Esophagus squamous epithelium (tissue), 5 donors: ENCODE measurements around the gene MPL. TPM values are rescaled to one million over a fixed set of nuclear protein-coding genes. Genes with fewer than 3 reads are reported as not detected.

ENCODE experiments used
- DNase-seq: peaks from one replicate; lab custom pipeline; 2025; lab: John Stamatoyannopoulos, UW
- H3K27ac ChIP-seq, 4 donors: fragments of 200-600 bp; sonication (generic); one replicate each; pipeline ENCODE4 v1.5.1; 2016 to 2019; ENCODE audit warnings: mild to moderate bottlenecking in 1 of 4
- H3K27me3 ChIP-seq, 4 donors: fragments of 200-600 bp; sonication (generic); 1 replicate in 3 of 4; 2 replicates in 1 of 4; pipeline versions ENCODE4 v1.5.1 to v1.6.0; 2017 to 2021; ENCODE audit warnings: antibody characterized with exemption in 1 of 4
- H3K36me3 ChIP-seq, 3 donors: fragments of 200-600 bp; sonication (generic); one replicate each; pipeline ENCODE4 v1.5.1; 2016 to 2019
- H3K4me1 ChIP-seq, 3 donors: fragments of 200-600 bp; sonication (generic); one replicate each; pipeline ENCODE4 v1.5.1; 2017 to 2019
- H3K4me3 ChIP-seq, 4 donors: fragments of 200-600 bp; sonication (generic); 1 replicate in 3 of 4; 2 replicates in 1 of 4; pipeline ENCODE4 v1.5.1; 2016 to 2019; ENCODE audit warnings: mild to moderate bottlenecking in 2 of 4, moderate library complexity in 1 of 4
- H3K9me3 ChIP-seq, 3 donors: fragments of 200-600 bp; sonication (generic); one replicate each; pipeline ENCODE4 v1.5.1; 2016 to 2019
- CTCF ChIP-seq, 6 experiments: fragments of 450-650 bp in 4 of 6; fragments of 200-600 bp in 2 of 6; sonication (generic) in 2 of 6; IDR thresholded peaks; one replicate each; pipeline ENCODE4 v1.5.1; 2016 to 2019; ENCODE audit warnings: antibody characterized with exemption in 6 of 6, mild to moderate bottlenecking in 4 of 6, moderate library complexity in 4 of 6
- POLR2A ChIP-seq, 4 donors: fragments of 450-650 bp; IDR thresholded peaks; one replicate each; pipeline ENCODE4 v1.6.1; 2017; ENCODE audit warnings: antibody characterized with exemption in 4 of 4, mild to moderate bottlenecking in 4 of 4, moderate library complexity in 3 of 4
- WGBS, 2 donors: methylation state at CpG; one replicate each; pipeline ENCODE4 v1.1.5; 2018; 5-methylcytosine and 5-hydroxymethylcytosine counted together
- intact Hi-C: fragments of 100-400 bp; cut with DNase I; formaldehyde crosslinking; loops from one replicate; pipeline ENCODE4 v1.15.0; 2022
- total RNA-seq, 4 donors: library from RNA; depleted of rRNA; stranded (reverse); fragments of >200 nt; gene quantifications; one replicate each; pipeline ENCODE4 v1.1.0, GENCODE V29; 2016
- donor health status: DM: yes; HTN: yes; CAD: no.

MPL gene
- total RNA-seq, 4 donors from 2014 or later, result not detected

GRCh38 chr1:43317817-43318471 is 19.7 kb upstream of the MPL start:
- 62 to 77% methylated on average over 6 to 9 of the region's 15 CpGs for WGBS, 2 donors
- Histone ChIP-seq H3K4me1 (no peaks in the 10 kb centered on the region), H3K4me3 (no peak overlapping the region), H3K27me3 (no peaks in the 10 kb centered on the region), H3K9me3 (no peaks in the 10 kb centered on the region), H3K36me3 (peaks cover 0 to 7% (median 0%) of the 10 kb centered on the region in 3 donors), H3K27ac (no peak overlapping the region)
- intact Hi-C loops, result no loop called here
- no peak for DNase-seq
- TF ChIP-seq CTCF (IDR thresholded peaks at IDR 0.05) (no peak), POLR2A (IDR thresholded peaks at IDR 0.05) (no peak)

- H3K4me1 ChIP-seq, result no peaks in the 10 kb centered on the region
- H3K36me3 ChIP-seq, result peaks cover 0 to 7% (median 0%) of the 10 kb centered on the region in 3 donors
- TF ChIP-seq POLR2A (IDR thresholded peaks at IDR 0.05), result no peak
- TF ChIP-seq CTCF (IDR thresholded peaks at IDR 0.05), result no peak
- intact Hi-C loops, result no loop called here
- 59 to 68% methylated on average over 4 of the region's 4 CpGs for WGBS, 2 donors
- no peak overlapping the region for H3K4me3 ChIP-seq
- no peak for DNase-seq
- no peak overlapping the region for H3K27ac ChIP-seq
- no peaks in the 10 kb centered on the region for H3K9me3 ChIP-seq
- H3K27me3 ChIP-seq, result no peaks in the 10 kb centered on the region
These were observed 18.8 kb upstream of the MPL start for GRCh38 chr1:43318831-43319230.

- Histone ChIP-seq H3K4me1 (no peaks in the 10 kb centered on the region), H3K27ac (no peak overlapping the region), H3K27me3 (no peaks in the 10 kb centered on the region), H3K4me3 (no peak overlapping the region), H3K9me3 (no peaks in the 10 kb centered on the region), H3K36me3 (peaks cover 0 to 7% (median 0%) of the 10 kb centered on the region in 3 donors)
- DNase-seq, result no peak
- TF ChIP-seq CTCF (IDR thresholded peaks at IDR 0.05) (no peak), POLR2A (IDR thresholded peaks at IDR 0.05) (no peak)
- 93% methylated on average over 3 of the region's 5 CpGs; no CpG with 5 or more reads in 1 of the 2 donors for WGBS, 2 donors
- intact Hi-C loops, result no loop called here
These were observed 18.3 kb upstream of the MPL start for GRCh38 chr1:43319288-43319687.

GRCh38 chr1:43319766-43320165 is 17.9 kb upstream of the MPL start:
- Histone ChIP-seq H3K4me3 (no peak overlapping the region), H3K4me1 (no peaks in the 10 kb centered on the region), H3K9me3 (peaks cover 0 to under 1% (median 0%) of the 10 kb centered on the region in 3 donors), H3K36me3 (peaks cover 0 to 7% (median 0%) of the 10 kb centered on the region in 3 donors), H3K27me3 (no peaks in the 10 kb centered on the region), H3K27ac (no peak overlapping the region)
- 90 to 93% methylated on average over 2 to 3 of the region's 3 CpGs for WGBS, 2 donors
- intact Hi-C loops, result no loop called here
- DNase-seq, result no peak
- no peak for TF ChIP-seq POLR2A (IDR thresholded peaks at IDR 0.05)
- TF ChIP-seq CTCF (IDR thresholded peaks at IDR 0.05), result no peak

- Histone ChIP-seq H3K36me3 (peaks cover 0 to 7% (median 0%) of the 10 kb centered on the region in 3 donors), H3K27me3 (no peaks in the 10 kb centered on the region), H3K9me3 (peaks cover 0 to 12% (median 0%) of the 10 kb centered on the region in 3 donors), H3K4me1 (no peaks in the 10 kb centered on the region), H3K27ac (no peak overlapping the region), H3K4me3 (no peak overlapping the region)
- no peak for DNase-seq
- intact Hi-C loops, result no loop called here
- TF ChIP-seq POLR2A (IDR thresholded peaks at IDR 0.05), result no peak
- TF ChIP-seq CTCF (IDR thresholded peaks at IDR 0.05), result no peak
- WGBS, 2 donors, result 80 to 93% methylated on average over 11 to 15 of the region's 16 CpGs
These were observed 16.2 kb upstream of the MPL start for GRCh38 chr1:43321331-43321891.
